Stimulated activated CD8-positive, alpha-beta memory T cell treated with anti-CD3 and anti-CD28 coated beads, Interleukin-15, amount 100 ng/mL, for 48 hours (primary cell): Measurements from ENCODE around the gene FHIT.

Experiments
- DNase-seq, 2 donors: peaks; one replicate each; pipeline ENCODE4 v3.0.0-alpha.2; 2020; ENCODE audit warnings: low read depth in 2 of 2

Gene FHIT

GRCh38 chr3:61251174-61251972 lies at the start of gene FHIT:
Gene FHIT, minus strand, starts transcription at chr3:61251452.
- DNase-seq: peak; percentile 79 to 89

DNA sequence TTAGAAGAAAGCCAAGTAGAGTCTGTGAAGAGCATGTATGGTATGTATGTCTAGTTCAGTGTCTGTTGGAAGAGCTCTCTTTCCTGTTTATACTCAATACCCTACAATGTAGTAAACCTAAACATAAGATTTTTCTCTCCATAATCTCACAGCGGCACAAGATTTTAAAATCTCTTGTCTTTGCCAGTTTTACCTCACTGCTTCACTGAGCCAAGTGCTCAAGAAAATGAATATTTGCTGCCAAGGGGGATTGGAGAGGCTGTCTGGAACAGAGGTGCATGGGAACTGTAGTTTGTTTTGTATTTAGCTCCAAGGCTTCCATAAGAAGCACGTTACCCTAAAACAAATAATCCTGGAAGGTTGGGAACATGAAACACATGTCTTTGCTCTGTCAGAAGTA lies 49.5 kb upstream of the FHIT start:
- DNase-seq: no peak

GRCh38 chr3:61300006-61300380 lies 48.7 kb upstream of the FHIT start:
- no peak for DNase-seq

DNA sequence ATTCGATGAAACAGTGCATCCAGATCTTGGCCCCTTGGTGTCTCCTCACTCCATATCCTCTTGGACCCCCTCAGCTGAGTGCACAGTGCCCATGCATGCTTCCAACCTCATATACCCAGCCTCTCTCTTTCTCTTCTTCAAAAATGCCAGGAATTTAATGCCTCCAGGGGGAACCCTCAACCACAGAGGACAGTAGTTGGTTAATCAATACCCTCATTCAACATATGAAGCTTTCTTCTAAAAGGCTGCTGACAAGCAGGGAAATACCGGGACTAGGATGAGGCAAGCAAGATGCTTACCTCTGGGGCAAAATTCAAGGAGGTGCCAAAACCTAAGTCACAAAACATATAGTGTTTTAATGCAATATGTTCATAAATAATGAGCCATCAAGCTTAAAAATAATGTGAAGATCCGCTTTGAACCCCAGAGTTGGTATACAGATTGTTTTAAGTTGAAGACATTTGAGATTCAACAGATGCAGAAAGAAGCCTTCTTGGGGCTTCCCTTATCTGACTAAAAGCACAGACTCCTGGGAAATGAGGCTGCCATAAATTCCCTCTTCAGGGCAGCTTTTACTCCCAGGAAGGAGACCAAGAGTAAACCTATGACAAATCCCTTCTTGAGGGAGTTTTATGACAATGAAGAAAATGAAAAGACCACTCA lies 48.2 kb upstream of the FHIT start:
- DNase-seq: no peak

- no peak for DNase-seq
Measured at GRCh38 chr3:61297821-61298220, 46.6 kb upstream of the FHIT start.

DNA sequence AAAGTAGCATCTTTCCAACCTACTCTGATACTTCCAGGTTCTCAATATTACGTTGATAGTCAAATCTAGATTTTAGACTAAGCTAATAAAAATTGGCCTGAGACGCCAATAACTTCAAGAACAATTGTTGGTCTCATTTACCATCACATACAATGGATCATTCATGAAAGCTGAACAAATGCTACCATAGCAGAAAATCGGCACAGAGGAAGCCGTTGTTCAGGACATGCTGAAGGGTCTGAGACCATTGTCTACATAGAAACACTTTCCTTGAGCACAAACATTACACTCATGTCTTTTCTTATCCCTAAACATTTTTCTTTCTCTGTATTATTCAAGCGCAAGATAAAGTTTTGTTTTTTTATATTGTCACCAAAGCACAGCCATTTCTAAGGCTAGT lies 37.2 kb upstream of the FHIT start:
- no peak for DNase-seq

- no peak for DNase-seq
Measured at GRCh38 chr3:61283876-61284275, 32.6 kb upstream of the FHIT start.

GRCh38 chr3:61278713-61279112 lies 27.5 kb upstream of the FHIT start:
- no peak for DNase-seq

DNA sequence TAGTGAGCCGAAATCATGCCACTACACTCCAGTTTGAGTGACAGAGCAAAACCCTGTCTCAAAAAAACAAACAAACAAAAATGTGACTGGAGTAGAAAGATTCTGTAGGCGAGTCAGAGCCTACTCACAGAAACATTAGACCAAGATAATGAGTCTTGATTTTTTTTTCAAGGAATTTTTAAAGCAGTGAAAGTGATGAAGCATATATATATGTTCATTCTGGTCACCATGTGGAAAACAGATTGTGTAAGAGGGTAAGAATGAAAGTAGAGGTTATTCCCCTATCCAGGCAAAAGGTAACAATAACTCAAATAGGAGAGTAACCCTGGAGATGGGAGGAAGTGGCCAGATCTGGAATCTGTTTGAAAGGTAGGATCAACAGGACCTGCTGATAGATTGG lies 26.2 kb upstream of the FHIT start:
- no peak for DNase-seq

DNA sequence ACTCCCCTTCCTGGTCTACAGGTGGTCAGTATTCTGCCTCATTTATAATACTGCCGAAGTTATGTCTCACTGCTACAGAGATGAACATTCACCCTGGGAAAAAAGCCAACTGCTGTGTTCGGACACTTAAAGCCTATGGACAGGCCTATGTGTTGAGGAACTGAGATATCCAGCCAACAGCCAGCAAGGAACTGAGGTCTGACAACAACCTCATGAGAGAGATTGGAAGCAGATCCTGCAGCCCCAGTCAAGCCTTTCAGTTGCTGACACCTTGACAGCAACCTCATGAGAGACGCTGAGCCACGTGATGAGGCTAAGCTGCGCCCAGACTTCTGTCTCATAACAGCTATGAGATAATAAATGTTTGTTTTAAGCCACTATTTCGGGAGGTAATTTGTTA lies 18.2 kb upstream of the FHIT start:
- no peak for DNase-seq

- DNase-seq: no peak
Measured at GRCh38 chr3:61268644-61269043, 17.4 kb upstream of the FHIT start.

DNA sequence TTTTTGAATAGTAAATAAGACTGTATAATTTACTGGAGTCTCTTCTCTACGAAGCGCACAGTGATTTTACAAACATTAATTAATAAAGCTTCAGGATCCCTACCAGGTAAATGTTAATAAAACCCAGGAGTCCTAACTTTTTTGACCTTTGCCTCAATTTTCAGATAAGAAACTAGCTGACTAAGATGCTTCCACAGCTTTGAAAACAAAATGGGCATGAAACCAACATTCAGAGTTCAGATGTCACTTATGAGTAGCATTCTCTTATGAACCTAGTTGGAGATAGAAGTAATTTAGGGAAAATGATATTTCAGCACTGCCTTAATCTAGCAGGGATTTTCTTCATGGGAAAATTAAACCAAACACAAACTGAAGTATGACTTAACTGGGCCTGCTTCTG lies 13.0 kb upstream of the FHIT start:
- no peak for DNase-seq

DNA sequence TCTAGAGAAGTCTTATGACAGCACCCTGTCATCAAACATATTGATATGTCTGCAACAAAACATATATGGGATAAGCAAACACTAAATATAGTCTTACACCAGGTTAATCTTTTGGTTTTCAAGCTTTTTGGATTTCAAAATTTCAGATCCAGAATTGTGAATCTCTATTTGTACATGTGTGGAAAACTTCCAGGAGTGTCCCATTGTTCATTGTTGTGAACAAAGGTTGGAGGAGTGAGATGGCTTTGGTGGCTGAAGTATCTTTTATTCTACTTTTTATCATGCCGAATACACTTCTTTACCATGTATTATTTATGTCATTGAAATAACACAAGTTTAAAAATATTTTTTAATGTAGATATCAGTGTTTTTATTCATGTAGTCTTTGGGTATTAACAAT lies 5.9 kb upstream of the FHIT start:
- no peak for DNase-seq

- DNase-seq: no peak
Measured at GRCh38 chr3:61253756-61254155, 2.5 kb upstream of the FHIT start.

DNA sequence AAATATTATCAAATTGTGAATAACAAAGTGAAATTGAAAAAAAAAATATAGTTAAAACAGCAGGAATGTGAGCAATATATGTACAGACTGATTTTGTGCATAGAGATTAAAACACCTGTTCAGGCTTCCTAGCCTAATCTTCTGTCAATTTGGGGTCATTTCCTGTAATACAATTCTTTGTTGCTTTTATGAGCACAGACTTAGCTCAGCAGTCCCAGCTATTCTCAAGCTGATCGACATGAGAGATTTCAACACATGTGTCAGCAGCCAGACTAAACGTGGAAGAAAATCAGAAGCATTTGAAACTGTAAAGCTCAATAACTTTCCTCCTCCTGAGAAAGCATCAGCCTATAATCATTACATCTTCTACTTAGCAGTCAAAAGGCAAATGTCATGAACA lies 1.6 kb upstream of the FHIT start:
- DNase-seq: no peak

GRCh38 chr3:61250784-61251173 lies 473 bp downstream of the FHIT start:
- peak in 1 of 2 donors; percentile 5 for DNase-seq

DNA sequence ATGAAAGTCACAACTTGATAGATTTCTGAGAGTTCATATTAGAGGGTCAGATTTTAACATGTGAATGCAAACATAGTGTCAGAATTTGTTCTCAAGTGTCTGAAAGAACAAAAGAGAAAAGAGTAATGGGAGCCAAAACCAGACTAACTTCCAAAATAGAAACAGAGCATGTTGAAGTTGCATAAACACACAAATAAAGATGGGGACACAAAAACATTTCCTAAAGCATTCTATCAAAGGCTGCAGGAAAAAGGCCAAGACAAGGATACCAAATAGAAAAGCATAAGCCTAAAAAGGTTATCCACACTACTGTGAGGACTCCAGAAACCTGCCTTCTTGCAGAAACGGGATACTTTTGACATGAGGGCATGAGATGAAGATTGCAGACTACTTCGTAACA lies 2.8 kb downstream of the FHIT start:
- no peak for DNase-seq

DNA sequence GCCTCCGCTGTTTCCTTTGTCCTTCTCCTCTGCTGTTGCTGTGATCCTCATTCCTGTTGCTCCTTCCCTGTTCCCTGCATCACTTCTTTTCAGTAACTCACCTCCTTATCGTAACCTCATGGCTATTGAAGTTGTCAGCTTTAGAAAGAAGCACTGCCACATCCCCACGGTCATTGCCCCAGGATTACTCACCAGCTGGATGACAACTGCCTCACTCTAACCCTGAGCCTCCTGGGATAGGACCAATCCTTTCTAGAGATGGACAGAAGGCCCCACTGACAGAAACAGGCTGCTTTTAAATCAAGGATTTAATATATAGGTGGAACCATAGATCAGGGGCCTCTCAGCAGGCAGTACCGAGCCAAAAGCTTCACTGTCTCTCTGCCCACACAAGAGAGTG lies 4.1 kb downstream of the FHIT start:
- DNase-seq: no peak

DNA sequence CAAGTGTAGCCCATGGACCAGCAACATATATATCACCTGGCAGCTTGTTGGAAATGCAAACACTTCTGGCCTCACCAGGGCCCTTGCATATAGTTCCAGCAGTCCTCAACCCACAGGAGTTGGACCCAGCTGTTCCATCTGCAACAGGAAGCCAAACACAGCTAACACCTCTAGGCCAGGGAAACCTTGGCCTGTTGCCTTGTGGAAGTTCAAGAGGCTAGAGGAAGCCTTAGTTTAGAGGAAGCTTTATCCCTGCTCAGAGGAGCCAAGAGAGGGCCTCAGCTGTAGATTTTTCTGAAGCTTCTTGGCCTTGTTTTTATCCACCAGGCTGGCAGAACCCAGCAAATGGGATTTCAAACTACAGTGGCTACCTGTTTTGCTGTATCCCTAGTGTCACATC lies 11.4 kb downstream of the FHIT start:
- DNase-seq: no peak

- no peak for DNase-seq
Measured at GRCh38 chr3:61237858-61238257, 13.4 kb downstream of the FHIT start.

GRCh38 chr3:61236556-61236955 lies 14.7 kb downstream of the FHIT start:
- no peak for DNase-seq

GRCh38 chr3:61233746-61234145 lies 17.5 kb downstream of the FHIT start:
- no peak for DNase-seq

DNA sequence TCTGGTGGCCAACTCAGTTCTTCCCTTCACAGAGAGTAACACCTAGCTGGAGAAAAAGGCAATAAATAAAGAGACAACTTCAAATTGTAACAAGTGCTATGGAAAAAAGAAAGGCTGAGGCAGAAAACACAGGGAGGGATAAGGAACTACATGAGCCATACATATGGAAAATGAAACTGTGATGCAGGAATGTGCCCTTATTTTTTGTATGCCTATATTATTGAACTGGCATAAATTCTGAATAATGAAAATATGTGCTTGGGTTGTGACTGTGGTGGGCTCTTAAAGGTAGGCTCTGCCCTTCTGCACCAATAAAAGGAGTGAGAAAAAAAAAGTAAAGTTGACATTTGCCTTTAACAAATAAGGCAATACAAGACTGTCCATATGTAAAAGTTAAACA lies 19.6 kb downstream of the FHIT start:
- DNase-seq: no peak

- DNase-seq: no peak
Measured at GRCh38 chr3:61227799-61228198, 23.5 kb downstream of the FHIT start.
